HL-60 (cell line): ENCODE results near the gene RGPD4.

Experiments
- POLR2AphosphoS5 ChIP-seq: IDR thresholded peaks from 2 replicates; pipeline ENCODE4 v1.6.1; 2012; ENCODE audit warnings: low read depth
- TF ChIP-seq, protein P1 (sequence below): IDR thresholded peaks from one replicate; pipeline ENCODE4 v1.5.1; 2011; ENCODE audit warnings: low read length, control low read depth, inconsistent platforms; ENCODE audit not compliant: insufficient read depth

DNA sequence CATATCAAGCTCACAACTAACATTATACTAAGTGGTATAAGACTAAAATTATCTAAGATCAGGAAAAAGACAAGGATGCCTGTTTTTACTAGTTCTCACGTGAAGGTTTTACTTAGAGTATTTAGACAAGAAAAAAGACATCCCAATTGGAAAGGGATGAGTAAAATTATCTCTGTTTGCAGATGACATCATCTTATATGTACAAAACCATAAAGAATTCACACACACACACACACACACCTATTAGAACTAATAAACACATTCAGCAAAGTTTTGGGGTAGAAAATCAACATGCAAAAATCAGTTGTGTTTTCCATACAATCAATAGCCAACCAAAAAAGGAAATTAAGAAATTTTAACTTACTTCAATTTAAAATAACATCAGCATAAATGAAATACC is 35.9 kb upstream of the RGPD4 start:
- TF ChIP-seq, protein P1, sequence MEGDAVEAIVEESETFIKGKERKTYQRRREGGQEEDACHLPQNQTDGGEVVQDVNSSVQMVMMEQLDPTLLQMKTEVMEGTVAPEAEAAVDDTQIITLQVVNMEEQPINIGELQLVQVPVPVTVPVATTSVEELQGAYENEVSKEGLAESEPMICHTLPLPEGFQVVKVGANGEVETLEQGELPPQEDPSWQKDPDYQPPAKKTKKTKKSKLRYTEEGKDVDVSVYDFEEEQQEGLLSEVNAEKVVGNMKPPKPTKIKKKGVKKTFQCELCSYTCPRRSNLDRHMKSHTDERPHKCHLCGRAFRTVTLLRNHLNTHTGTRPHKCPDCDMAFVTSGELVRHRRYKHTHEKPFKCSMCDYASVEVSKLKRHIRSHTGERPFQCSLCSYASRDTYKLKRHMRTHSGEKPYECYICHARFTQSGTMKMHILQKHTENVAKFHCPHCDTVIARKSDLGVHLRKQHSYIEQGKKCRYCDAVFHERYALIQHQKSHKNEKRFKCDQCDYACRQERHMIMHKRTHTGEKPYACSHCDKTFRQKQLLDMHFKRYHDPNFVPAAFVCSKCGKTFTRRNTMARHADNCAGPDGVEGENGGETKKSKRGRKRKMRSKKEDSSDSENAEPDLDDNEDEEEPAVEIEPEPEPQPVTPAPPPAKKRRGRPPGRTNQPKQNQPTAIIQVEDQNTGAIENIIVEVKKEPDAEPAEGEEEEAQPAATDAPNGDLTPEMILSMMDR: no peak
- TF ChIP-seq POLR2AphosphoS5: no peak
